WI38 (cell line): ENCODE data around the gene IKZF4.

Source experiments
- H3K4me3 ChIP-seq: 2 replicates; pipeline ENCODE4 v1.5.1; 2011; ENCODE audit warnings: low read depth, mild to moderate bottlenecking, control low read depth, low read length
- CTCF ChIP-seq: IDR thresholded peaks from 2 replicates; pipeline ENCODE4 v1.5.1; 2012; ENCODE audit warnings: low read depth, mild to moderate bottlenecking, control low read depth, low read length

The IKZF4 gene

DNA sequence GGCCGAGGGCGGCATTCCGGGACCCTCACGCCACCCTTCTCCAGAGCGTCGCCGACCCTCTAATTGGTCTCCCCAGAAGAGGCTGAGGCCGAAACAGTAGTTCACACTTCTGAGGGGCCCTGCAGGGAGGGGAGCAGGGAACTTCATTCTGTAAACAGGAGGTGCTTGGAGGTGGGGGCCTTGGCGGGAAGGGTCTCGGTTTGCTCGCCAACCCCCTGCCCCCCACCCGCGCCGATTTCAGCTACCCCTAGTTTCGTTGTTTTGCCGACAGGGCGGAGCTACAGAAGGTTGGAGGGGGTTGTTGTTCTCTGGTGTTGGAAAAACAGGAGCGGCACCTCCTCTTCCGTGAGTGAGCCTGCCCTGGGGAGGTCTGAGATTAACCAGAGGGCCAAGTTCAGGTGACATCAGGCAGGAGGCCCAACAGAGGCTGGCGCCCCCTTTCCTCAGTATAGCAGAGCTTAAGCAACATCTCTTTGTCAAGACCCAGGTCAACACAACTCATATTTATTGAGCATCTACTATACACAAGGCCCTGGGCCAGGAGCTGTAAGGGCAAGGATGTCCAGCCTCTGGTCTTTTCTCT, 59.8 kb downstream of the IKZF4 start:
- TF ChIP-seq CTCF, result no peak
- H3K4me3 ChIP-seq, result peak overlapping the region; percentile 70

- no peak overlapping the region for H3K4me3 ChIP-seq
- no peak for TF ChIP-seq CTCF
Observed at GRCh38 chr12:56081393-56082347, 60.8 kb downstream of the IKZF4 start.

GRCh38 chr12:56082382-56082781, 61.5 kb downstream of the IKZF4 start:
- H3K4me3 ChIP-seq, result no peak overlapping the region
- no peak for TF ChIP-seq CTCF

DNA sequence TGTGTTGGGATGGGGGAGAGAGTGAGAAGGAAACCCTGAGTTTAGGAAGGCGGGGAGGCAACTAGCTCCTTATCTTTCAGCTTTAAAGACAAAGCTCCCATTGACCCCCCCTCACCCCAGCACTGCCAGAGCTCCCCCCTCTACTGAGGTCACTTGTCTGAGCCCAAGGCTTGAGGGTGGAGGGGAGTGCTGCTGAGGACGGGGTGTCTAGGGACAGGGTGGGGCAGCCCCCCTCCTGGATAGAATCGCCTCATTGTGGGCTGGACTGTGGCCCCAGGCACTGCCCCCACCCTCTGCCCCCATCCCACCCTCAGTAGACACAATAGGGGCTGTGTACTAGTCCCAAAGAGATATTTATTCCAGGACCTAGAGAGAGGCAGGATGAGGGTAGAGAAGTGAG, 62.1 kb downstream of the IKZF4 start:
- no peak overlapping the region for H3K4me3 ChIP-seq
- no peak for TF ChIP-seq CTCF

DNA sequence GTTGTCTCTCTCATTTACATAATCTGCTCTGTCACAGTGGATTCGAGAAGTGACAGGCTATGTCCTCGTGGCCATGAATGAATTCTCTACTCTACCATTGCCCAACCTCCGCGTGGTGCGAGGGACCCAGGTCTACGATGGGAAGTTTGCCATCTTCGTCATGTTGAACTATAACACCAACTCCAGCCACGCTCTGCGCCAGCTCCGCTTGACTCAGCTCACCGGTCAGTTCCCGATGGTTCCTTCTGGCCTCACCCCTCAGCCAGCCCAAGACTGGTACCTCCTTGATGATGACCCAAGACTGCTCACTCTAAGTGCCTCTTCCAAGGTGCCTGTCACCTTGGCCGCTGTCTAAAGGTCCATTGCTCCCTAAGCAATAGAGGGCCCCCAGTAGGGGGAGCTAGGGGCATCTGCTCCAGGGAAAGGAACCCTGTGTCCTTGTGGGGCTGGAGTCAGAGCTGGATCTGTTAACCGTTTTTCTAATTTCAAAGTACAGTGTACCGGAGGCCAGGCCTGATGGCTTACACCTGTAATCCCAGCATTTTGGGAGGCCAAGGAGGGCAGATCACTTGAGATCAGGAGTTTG, 64.2 kb downstream of the IKZF4 start:
- no peak overlapping the region for H3K4me3 ChIP-seq
- TF ChIP-seq CTCF, result peak; percentile 32

GRCh38 chr12:56086096-56086495, 65.3 kb downstream of the IKZF4 start:
- no peak for TF ChIP-seq CTCF
- H3K4me3 ChIP-seq, result no peak overlapping the region

DNA sequence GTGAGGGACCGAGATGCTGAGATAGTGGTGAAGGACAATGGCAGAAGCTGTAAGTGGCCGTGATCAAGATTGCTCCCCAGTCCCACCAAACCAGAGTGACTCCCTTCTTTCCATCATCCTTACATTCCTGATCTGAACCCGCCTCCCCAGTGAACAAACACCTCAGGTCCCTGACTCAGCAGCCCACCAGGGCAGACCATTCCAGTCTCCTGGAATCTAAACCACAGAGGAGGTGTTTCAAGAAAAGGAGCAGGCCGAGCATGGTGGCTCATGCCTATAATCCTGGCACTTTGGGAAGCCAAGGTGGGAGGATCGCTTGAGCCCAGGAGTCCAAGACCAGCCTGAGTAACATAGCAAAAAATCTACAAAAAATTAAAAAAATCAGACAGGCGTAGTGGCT, 65.8 kb downstream of the IKZF4 start:
- no peak overlapping the region for H3K4me3 ChIP-seq
- TF ChIP-seq CTCF, result no peak
